IMR-90 (cell line): Measurements from ENCODE around the gene FAAP100. TPM values are rescaled to one million over a fixed set of nuclear protein-coding genes. Genes with fewer than 3 reads are reported as not detected.

Experiments
- ATAC-seq: fragments of 200-7000 bp; cut with Tn5 transposase; 2 replicates; pipeline ENCODE4 v1.9.1; 2020; ENCODE audit warnings: low read depth, mild to moderate bottlenecking, moderate library complexity
- BruUV-seq: library from RNA; stranded (reverse); fragments of 400-500 nt; replicated peaks from 2 replicates; lab custom pipeline; 2021; lab: Mats Ljungman, UMichigan
- CTCF ChIA-PET: fragments of 300-600 bp; formaldehyde crosslinking; extraction: SDS; loops from one replicate; lab custom pipeline; 2021; ENCODE audit warnings: antibody characterized with exemption; lab: Yijun Ruan, JAX
- POLR2A ChIA-PET: fragments of 300-600 bp; sonication (Branson Sonifier 250); formaldehyde crosslinking; loops from one replicate; lab custom pipeline; 2022; ENCODE audit warnings: antibody characterized with exemption; ENCODE audit not compliant: unreplicated experiment; lab: Charles Lee
- DNase-seq: peaks from one replicate; pipeline ENCODE4 v3.0.0; 2013
- H2AFZ ChIP-seq: replicated peaks from 2 replicates; pipeline ENCODE3; 2013; ENCODE audit warnings: low read length, mild to moderate bottlenecking; ENCODE audit not compliant: poor library complexity
- H2AK5ac ChIP-seq: 2 replicates; pipeline ENCODE4 v1.6.1; 2013; ENCODE audit warnings: low read depth, low read length, inconsistent platforms
- H2AK9ac ChIP-seq: replicated peaks from 2 replicates; pipeline ENCODE3; 2013; ENCODE audit warnings: mild to moderate bottlenecking, low read depth, low read length, moderate library complexity; ENCODE audit not compliant: poor library complexity
- H2BK120ac ChIP-seq: 2 replicates; pipeline ENCODE4 v1.6.1; 2013; ENCODE audit warnings: low read depth, low read length, inconsistent platforms
- H2BK15ac ChIP-seq: 3 replicates; pipeline ENCODE4 v1.6.1; 2013; ENCODE audit warnings: low read depth, low read length, inconsistent platforms
- H2BK20ac ChIP-seq: 2 replicates; pipeline ENCODE4 v1.6.1; 2013; ENCODE audit warnings: low read depth, mild to moderate bottlenecking, inconsistent platforms, low read length, moderate library complexity
- H2BK5ac ChIP-seq: 2 replicates; pipeline ENCODE4 v1.6.1; 2013; ENCODE audit warnings: mild to moderate bottlenecking, low read depth, low read length, inconsistent platforms; ENCODE audit not compliant: poor library complexity, severe bottlenecking
- H3K14ac ChIP-seq: replicated peaks from 2 replicates; pipeline ENCODE4 v1.6.1; 2013; ENCODE audit warnings: low read depth, low read length, inconsistent platforms
- H3K18ac ChIP-seq: 2 replicates; pipeline ENCODE4 v1.6.1; 2013; ENCODE audit warnings: low read depth, low read length, control low read depth
- H3K23ac ChIP-seq: 2 replicates; pipeline ENCODE4 v1.6.1; 2013; ENCODE audit warnings: low read depth, low read length, inconsistent platforms
- H3K27ac ChIP-seq: 2 replicates; pipeline ENCODE4 v1.5.1; 2013; ENCODE audit warnings: mild to moderate bottlenecking, control low read depth, low read length; ENCODE audit not compliant: insufficient read depth
- H3K27me3 ChIP-seq: 2 replicates; pipeline ENCODE4 v1.6.1; 2013; ENCODE audit warnings: low read length; ENCODE audit not compliant: control insufficient read depth, insufficient read depth
- H3K36me3 ChIP-seq: 2 replicates; pipeline ENCODE4 v1.6.1; 2013; ENCODE audit warnings: low read length, mixed read lengths; ENCODE audit not compliant: control insufficient read depth, insufficient read depth
- H3K4ac ChIP-seq: 2 replicates; pipeline ENCODE4 v1.6.1; 2013; ENCODE audit warnings: low read depth, low read length, inconsistent platforms
- H3K4me1 ChIP-seq: 2 replicates; pipeline ENCODE4 v1.6.1; 2013; ENCODE audit warnings: low read length, mixed read lengths; ENCODE audit not compliant: control insufficient read depth, insufficient read depth
- H3K4me2 ChIP-seq: 2 replicates; pipeline ENCODE4 v1.6.1; 2013; ENCODE audit warnings: low read depth, mild to moderate bottlenecking, control low read depth, low read length, moderate library complexity
- H3K4me3 ChIP-seq: 2 replicates; pipeline ENCODE4 v1.5.1; 2013; ENCODE audit warnings: low read depth, mild to moderate bottlenecking, control low read depth, low read length, moderate library complexity; ENCODE audit not compliant: insufficient read depth
- H3K56ac ChIP-seq: 2 replicates; pipeline ENCODE4 v1.6.1; 2013; ENCODE audit warnings: low read length, inconsistent platforms; ENCODE audit not compliant: insufficient read depth; ENCODE audit errors: extremely low read depth
- H3K79me1 ChIP-seq, 2 experiments: 2 replicates each; pipeline ENCODE4 v1.6.1; 2013; ENCODE audit warnings: low read length in 2 of 2, inconsistent platforms in 1 of 2, low read depth in 1 of 2
- H3K9ac ChIP-seq: 2 replicates; pipeline ENCODE4 v1.6.1; 2013; ENCODE audit warnings: low read depth, low read length, control low read depth
- H3K9me1 ChIP-seq: 2 replicates; pipeline ENCODE4 v1.6.1; 2013; ENCODE audit warnings: low read length, inconsistent platforms; ENCODE audit not compliant: insufficient read depth
- H3K9me3 ChIP-seq: 2 replicates; pipeline ENCODE4 v1.6.1; 2013; ENCODE audit warnings: low read length; ENCODE audit not compliant: control insufficient read depth, insufficient read depth
- H4K20me1 ChIP-seq: 2 replicates; pipeline ENCODE4 v1.6.1; 2013; ENCODE audit warnings: low read length, inconsistent platforms; ENCODE audit not compliant: insufficient read depth
- H4K5ac ChIP-seq: 2 replicates; pipeline ENCODE4 v1.6.1; 2013; ENCODE audit warnings: mild to moderate bottlenecking, low read depth, low read length, control low read depth
- H4K8ac ChIP-seq, 2 experiments: 2 replicates each; pipeline ENCODE4 v1.6.1; 2013; ENCODE audit warnings: low read depth in 2 of 2, low read length in 2 of 2, control low read depth in 1 of 2, inconsistent platforms in 1 of 2
- H4K91ac ChIP-seq: 2 replicates; pipeline ENCODE4 v1.6.1; 2013; ENCODE audit warnings: low read depth, low read length, inconsistent platforms; ENCODE audit not compliant: insufficient read depth
- CEBPB ChIP-seq: IDR thresholded peaks from 2 replicates; pipeline ENCODE4 v1.6.1; 2012; ENCODE audit warnings: low read depth, low read length, improper control_type of control experiment
- CHD1 ChIP-seq: IDR thresholded peaks from 2 replicates; pipeline ENCODE4 v1.6.1; 2012; ENCODE audit warnings: low read depth, low read length, improper control_type of control experiment
- FOS ChIP-seq: fragments of 150-350 bp; IDR thresholded peaks from 2 replicates; pipeline ENCODE4 v1.6.1; 2016; ENCODE audit warnings: low read depth, low read length
- MAFK ChIP-seq: IDR thresholded peaks from 2 replicates; pipeline ENCODE4 v1.6.1; 2012; ENCODE audit warnings: low read depth, low read length, improper control_type of control experiment
- MAZ ChIP-seq: IDR thresholded peaks from 2 replicates; pipeline ENCODE4 v1.6.1; 2012; ENCODE audit warnings: low read depth, mild to moderate bottlenecking, low read length, improper control_type of control experiment, moderate library complexity, borderline replicate concordance
- MXI1 ChIP-seq: IDR thresholded peaks from 2 replicates; pipeline ENCODE4 v1.6.1; 2012; ENCODE audit warnings: low read depth, mild to moderate bottlenecking, low read length, moderate library complexity, borderline replicate concordance
- NFE2L2 ChIP-seq: fragments of 150-350 bp; IDR thresholded peaks from 2 replicates; pipeline ENCODE4 v1.6.1; 2016; ENCODE audit warnings: low read depth, mild to moderate bottlenecking, low read length
- POLR2A ChIP-seq: IDR thresholded peaks from 2 replicates; pipeline ENCODE4 v1.6.1; 2012; ENCODE audit warnings: mild to moderate bottlenecking, low read depth, low read length
- RAD21 ChIP-seq: IDR thresholded peaks from 2 replicates; pipeline ENCODE4 v1.6.1; 2012; ENCODE audit warnings: low read length, improper control_type of control experiment
- RCOR1 ChIP-seq: IDR thresholded peaks from 2 replicates; pipeline ENCODE4 v1.6.1; 2012; ENCODE audit warnings: mild to moderate bottlenecking, low read length, improper control_type of control experiment; ENCODE audit not compliant: insufficient replicate concordance
- RFX5 ChIP-seq: IDR thresholded peaks from 2 replicates; pipeline ENCODE4 v1.8.0; 2012; ENCODE audit warnings: low read depth, mild to moderate bottlenecking, low read length, moderate library complexity
- WGBS, 2 experiments: methylation state at CpG; one replicate each; pipeline versions ENCODE4 v1.1.5 to v1.1.7; 2013; ENCODE audit warnings: missing lambda C conversion rate in 2 of 2; ENCODE audit not compliant: insufficient read length in 1 of 2; ENCODE audit errors: extremely low coverage in 2 of 2; 5-methylcytosine and 5-hydroxymethylcytosine counted together
- dilution Hi-C: fragments of 300-500 bp; cut with HindIII; formaldehyde crosslinking; loops from one replicate; pipeline ENCODE4 v1.14.3; 2018; ENCODE audit warnings: low sequenced_read_pairs; ENCODE audit not compliant: unreplicated experiment
- in situ Hi-C: fragments of 300-500 bp; cut with MboI; formaldehyde crosslinking; loops from 3 replicates; pipeline ENCODE4 v1.14.3; 2019; ENCODE audit warnings: low sequenced_read_pairs, inconsistent platforms, mixed read lengths
- intact Hi-C: fragments of 100-400 bp; cut with micrococcal nuclease; formaldehyde crosslinking; loops from 2 replicates; pipeline ENCODE4 v1.10.0; 2022
- polyA plus RNA-seq, 3 experiments: library from polyadenylated mRNA; depleted of rRNA; stranded (reverse); fragments of >200 nt; gene quantifications; 2 replicates each; pipeline ENCODE4 v1.2.3, GENCODE V29; 2012; ENCODE audit warnings: low replicate concordance in 1 of 3
- total RNA-seq: library from RNA; depleted of rRNA; stranded (reverse); fragments of >200 nt; gene quantifications from 2 replicates; pipeline ENCODE4 v1.2.3, GENCODE V29; 2012
- TF ChIP-seq, protein P1 (sequence below): fragments of 150-350 bp; IDR thresholded peaks from 2 replicates; pipeline ENCODE4 v1.6.1; 2017; ENCODE audit warnings: mild to moderate bottlenecking, antibody characterized with exemption, low read length, low read depth
- TF ChIP-seq, protein P2 (sequence below): fragments of 150-350 bp; IDR thresholded peaks from 2 replicates; pipeline ENCODE4 v1.6.1; 2016; ENCODE audit warnings: low read depth, mild to moderate bottlenecking, low read length, moderate library complexity, borderline replicate concordance

Gene FAAP100
- total and polyA plus RNA-seq, 2 of the 4 experiments (the other 2 are of a cell fraction), result 7.9 to 24.8 TPM

DNA sequence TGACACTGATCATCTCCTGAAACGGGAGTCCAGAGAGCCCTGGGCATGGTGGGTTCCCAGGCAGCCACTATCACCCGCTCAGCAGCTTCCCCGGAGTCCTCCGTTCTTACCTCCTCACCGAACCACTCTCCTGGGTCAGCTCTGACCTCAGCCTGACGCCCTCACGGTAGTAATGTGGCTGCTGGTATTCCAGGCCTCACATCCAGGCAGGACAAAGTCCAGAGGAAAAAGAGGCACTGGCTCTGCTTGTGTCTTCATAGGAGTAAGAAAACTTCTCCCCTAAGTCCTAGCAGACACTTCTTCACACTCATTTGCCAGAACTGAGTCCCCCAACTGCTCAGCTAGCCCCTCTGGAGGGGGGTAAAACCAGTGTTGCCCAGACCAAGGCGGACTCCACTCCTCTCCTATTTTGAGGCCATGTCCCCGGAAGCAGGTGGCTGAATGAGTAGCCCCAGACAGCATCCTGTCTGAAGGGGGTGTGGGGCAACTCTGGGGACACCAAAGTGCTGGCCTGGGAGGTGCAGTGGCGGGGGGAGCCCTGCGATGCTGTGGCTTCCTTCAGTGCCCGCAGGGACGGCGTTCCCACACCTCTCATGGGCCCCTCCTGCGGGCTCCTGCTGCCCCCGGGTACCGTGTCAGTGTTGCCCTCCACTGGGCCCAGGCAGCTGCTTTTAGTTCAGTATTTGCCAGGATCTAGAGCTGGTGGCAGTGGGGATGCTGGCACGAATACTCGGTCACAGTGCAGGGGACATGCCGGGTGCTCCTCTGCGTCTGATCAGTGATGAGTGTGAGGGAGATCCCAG lies 18.6 kb downstream of the FAAP100 start (continued):
- no peak for TF ChIP-seq RCOR1

DNA sequence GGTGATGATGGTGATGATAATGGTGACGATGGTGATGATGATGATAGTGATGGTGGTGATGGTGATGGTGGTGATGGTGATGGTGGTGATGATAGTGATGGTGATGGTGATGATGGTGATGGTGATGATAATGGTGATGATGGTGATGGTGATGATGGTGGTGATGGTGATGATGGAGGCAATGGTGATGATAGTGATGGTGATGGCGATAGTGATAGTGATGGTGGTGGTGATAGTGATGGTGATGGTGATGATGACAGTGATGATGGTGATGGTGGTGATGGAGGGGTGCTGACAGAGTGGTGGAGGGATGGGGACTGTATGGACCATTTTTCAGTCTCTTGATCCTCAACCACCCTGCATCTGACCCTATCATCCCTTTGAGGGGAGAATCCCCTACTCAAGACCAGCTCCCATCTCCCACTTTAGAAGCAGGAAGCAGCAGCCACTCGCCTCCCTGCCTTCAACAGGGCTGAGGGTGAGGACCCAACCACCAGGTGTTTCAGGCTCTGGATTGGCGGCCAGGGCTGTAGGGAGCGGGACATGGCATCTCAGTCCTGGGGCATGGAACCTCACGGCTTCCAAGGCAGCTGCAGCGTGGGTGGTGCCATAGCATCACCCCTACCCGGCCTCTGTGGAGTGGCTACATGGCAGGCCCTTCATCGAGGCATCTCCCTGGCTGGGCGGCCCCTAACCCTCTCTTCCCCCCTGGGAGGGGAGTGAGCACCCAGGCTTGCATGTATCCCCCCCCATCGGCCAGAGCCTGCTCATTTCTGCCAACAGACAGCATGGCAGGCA lies 19.5 kb downstream of the FAAP100 start:
- 84% methylated on average over 3 of the region's 11 CpGs; no CpG with 5 or more reads in 1 of the 2 experiments for WGBS, 2 experiments
- DNase-seq (no peak), ATAC-seq (no peak)
- Histone ChIP-seq H2BK120ac (no peak overlapping the region), H2AK9ac (peak overlapping the region; percentile 52), H3K36me3 (no peaks in the 10 kb centered on the region), H3K4ac (no peak overlapping the region), H2BK5ac (peak overlapping the region; percentile 39), H2AFZ (no peak overlapping the region), H3K27me3 (peaks cover 18% of the 10 kb centered on the region), H3K18ac (no peak overlapping the region), H3K14ac (no peak overlapping the region), H3K4me3 (no peak overlapping the region), H2BK20ac (no peak overlapping the region), H3K9me3 (no peaks in the 10 kb centered on the region), H3K4me2 (no peak overlapping the region), H3K56ac (no peak overlapping the region), H3K23ac (no peak overlapping the region), H2BK15ac (no peak overlapping the region), H2AK5ac (peak overlapping the region; percentile 59; the same call in 1 of the 2 replicates), H4K20me1 (no peaks in the 10 kb centered on the region), H3K79me1 (no peaks in the 10 kb centered on the region), H4K5ac (no peak overlapping the region), H4K91ac (no peak overlapping the region), H3K9me1 (no peaks in the 10 kb centered on the region), H3K4me1 (no peaks in the 10 kb centered on the region), H3K27ac (no peak overlapping the region), H3K9ac (no peak overlapping the region), H4K8ac (no peak overlapping the region)
- intact Hi-C loops, result no loop called here
- POLR2A ChIA-PET, result no interaction called here
- CTCF ChIA-PET, result no interaction called here
- BruUV-seq, result no TSS peak
- in situ Hi-C loops, result no loop called here
- dilution Hi-C loops, result no loop called here
- TF ChIP-seq FOS (no peak), RCOR1 (no peak), RAD21 (no peak), MXI1 (no peak), POLR2A (no peak), NFE2L2 (no peak), MAFK (no peak), CEBPB (no peak), CHD1 (no peak), RFX5 (no peak), MAZ (no peak)
- TF ChIP-seq, protein P1, sequence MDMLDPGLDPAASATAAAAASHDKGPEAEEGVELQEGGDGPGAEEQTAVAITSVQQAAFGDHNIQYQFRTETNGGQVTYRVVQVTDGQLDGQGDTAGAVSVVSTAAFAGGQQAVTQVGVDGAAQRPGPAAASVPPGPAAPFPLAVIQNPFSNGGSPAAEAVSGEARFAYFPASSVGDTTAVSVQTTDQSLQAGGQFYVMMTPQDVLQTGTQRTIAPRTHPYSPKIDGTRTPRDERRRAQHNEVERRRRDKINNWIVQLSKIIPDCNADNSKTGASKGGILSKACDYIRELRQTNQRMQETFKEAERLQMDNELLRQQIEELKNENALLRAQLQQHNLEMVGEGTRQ, result no peak
- TF ChIP-seq, protein P2, sequence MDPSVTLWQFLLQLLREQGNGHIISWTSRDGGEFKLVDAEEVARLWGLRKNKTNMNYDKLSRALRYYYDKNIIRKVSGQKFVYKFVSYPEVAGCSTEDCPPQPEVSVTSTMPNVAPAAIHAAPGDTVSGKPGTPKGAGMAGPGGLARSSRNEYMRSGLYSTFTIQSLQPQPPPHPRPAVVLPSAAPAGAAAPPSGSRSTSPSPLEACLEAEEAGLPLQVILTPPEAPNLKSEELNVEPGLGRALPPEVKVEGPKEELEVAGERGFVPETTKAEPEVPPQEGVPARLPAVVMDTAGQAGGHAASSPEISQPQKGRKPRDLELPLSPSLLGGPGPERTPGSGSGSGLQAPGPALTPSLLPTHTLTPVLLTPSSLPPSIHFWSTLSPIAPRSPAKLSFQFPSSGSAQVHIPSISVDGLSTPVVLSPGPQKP, result no peak
